HG02870 (cell line): ENCODE results near the gene EIF6.

ENCODE experiments used
- ATAC-seq: cut with Tn5 transposase; IDR thresholded peaks from one replicate; pipeline ENCODE4 v1.9.1; 2021; ENCODE audit warnings: mild to moderate bottlenecking, moderate library complexity; ENCODE audit not compliant: unreplicated experiment

The EIF6 gene

GRCh38 chr20:35295674-35296073 is 11.1 kb upstream of the EIF6 start:
- no peak for ATAC-seq

DNA sequence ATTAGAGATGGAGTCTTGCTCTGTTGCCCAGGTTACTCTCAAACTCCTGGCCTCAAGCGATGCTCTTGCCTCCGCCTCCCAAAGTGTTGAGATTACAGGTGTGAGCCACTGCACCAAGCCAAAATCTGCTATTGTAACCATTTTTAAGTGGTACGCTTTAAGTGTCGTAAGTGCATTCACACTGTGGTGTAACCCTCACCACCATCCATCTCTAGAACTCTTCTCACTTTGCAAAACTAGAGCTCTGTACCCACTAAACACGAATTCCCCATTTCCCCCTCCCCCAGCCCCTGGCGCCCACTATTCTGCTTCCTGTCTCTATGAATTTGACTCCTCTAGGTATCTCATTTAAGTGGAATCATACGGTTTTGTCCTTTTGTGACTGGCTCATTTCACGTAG is 10.5 kb upstream of the EIF6 start:
- no peak for ATAC-seq

GRCh38 chr20:35294293-35294685 is 9.7 kb upstream of the EIF6 start:
- no peak for ATAC-seq

DNA sequence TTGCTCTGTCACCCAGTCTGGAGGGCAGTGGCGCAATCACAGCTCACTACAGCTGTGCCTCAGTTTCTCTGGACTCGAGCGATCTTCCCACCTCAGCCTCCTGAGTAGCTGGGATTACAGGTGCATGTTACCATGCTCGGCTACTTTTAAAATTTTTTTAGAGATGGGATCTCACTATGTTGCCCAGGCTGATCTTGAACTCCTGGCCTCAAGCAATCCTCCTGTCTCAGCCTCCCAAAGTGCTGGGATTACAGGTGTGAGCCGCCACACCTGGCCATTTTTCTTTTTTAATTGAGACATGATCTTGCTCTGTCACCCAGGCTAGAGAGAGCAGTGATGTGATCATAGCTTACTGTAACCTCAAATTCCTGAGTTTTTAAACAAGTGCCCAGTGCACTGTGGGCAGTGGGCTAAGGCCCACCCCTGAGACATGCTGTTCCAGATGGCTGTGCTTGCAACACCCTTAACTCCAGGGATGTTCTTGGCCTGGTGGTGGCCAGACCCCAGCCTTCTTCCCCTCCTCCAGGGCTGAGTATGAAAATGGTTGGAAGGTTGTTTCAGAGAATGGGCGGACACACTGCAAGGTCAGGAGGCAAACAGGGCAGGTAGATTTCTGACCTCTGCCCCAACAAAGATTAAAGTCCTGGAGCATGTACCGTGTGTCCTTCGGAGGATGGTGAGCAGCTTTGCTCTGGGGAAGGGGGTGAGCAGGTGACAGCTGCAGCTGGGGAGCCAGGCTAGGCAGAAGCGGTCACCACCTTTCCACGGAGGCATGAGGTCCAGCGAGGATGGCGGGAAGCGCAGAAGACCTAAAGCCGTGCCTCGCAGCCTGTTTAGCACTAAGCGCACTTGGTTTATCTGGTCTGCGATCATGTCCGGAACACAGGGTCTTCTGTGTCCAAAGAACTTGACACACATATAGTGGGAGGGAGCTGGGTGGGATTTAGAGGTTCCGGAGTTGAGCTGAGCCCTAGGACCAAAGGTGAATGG is 9.0 kb upstream of the EIF6 start:
- no peak for ATAC-seq

DNA sequence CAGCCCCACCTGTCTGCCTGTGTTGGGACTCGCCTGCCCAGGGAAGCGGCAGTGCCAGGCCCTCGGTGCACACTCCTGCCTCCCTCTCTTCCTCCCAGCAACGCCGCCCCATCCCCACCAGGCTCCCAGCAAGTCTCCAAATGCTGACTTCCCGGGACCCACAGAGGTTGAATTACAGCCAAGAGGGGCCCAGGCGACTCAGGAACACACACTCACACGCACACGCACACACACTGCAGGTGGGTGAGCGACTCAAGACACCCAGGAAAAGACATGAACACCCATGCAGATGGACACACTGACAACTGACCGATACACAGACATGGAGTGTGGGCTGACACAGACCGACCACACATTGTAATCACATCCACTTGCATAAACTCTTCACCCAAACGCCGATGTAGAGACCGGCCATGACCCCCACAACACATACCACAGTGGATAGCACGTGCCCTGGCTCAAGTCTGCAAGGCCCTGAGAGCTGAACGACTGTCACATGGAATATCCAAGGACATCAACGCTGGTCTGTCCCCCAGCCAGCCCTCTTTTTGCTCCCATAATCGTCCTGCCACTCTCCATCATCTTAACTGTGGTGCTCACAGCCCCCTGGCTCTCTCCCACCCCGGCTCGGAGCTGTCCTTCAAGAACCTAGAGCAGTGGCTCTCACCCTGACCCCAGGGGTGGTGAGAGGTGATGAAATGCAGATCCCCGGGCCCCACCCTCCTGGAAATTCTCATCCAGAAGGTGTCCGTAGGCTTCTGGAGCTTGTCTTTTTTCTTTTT is 8.1 kb upstream of the EIF6 start:
- ATAC-seq = no peak

DNA sequence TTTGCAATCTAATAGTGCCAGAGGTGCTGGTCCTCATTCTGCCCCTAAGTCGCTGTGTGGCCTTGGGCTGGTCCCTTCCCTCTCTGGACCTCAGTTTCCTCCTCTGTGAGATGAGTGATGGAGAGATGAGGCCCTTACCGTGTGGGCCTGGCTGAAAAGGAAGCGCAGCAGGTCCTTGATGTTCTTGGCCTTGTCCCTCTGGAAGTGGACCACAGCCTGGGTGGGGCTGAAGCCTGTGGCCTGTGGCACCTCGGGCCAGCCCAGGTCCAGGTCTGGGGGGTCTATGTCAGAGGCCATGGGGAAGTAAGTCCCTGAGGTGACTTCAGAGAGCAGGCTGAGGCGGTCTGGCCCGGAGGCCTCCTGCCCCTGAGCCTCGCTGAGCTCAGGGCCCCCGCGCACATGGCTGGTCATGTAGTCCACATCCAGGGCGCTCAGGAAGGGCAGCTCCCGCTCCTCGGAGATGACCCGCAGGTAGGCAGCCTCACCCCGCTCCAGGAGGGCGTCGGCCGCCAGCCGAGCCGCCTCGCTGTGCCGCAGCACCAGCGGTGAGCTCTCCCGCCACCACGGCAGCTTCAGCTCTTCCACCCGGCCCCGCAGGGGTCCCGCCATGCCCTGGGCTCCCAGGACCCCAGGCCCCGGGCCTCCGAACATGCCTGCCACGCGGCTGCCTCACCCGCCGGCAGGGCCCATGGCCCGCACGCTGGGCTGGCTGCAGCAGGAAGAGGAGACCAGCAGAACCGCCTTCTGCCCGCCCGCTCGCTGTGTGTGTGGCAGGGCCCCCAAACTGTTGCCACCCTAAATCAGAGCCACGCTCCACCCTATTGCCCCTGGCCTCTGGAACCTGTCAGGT is 7.3 kb upstream of the EIF6 start, which contains the start of gene FAM83C:
Gene FAM83C, minus strand, starts transcription at position 772 of the 850 bp plus-strand sequence. Its CDS starts 121 bp downstream, at position 651.
- no peak for ATAC-seq

- ATAC-seq = no peak
These were observed 6.4 kb upstream of the EIF6 start for GRCh38 chr20:35290887-35291417.

DNA sequence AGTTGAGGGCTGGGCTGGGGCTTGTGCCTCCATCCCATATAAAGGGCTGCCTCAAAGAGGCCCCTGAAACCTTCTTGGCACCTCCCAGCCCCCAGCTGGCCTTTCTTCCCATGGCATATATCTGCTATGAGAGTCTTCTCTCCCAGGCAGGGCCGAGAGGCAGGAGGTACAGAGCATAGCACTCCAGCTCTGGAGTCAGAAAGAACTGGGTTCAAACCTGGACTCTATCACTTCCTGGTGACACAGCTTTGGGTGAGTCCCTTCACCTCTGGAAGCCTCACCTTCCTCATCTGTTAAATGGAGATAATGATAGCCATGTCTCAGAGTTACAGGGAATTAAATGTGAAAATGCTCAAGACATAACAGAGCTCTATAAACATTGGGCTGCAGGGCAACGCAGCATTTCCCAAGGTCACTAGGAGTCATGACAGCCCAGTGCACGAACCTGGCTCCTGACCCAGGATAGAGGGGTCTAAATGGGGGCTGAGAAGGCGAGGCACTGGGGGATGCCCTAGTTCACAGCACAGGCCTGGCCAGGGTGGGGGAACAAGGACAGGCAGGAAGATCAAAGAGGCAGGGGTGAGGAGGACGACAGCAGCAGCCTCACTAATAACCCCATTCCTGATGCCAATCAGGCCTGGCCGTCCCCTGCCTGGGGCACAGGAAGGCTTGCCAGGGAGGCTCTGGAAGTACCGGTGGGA is 5.8 kb upstream of the EIF6 start:
- no peak for ATAC-seq

DNA sequence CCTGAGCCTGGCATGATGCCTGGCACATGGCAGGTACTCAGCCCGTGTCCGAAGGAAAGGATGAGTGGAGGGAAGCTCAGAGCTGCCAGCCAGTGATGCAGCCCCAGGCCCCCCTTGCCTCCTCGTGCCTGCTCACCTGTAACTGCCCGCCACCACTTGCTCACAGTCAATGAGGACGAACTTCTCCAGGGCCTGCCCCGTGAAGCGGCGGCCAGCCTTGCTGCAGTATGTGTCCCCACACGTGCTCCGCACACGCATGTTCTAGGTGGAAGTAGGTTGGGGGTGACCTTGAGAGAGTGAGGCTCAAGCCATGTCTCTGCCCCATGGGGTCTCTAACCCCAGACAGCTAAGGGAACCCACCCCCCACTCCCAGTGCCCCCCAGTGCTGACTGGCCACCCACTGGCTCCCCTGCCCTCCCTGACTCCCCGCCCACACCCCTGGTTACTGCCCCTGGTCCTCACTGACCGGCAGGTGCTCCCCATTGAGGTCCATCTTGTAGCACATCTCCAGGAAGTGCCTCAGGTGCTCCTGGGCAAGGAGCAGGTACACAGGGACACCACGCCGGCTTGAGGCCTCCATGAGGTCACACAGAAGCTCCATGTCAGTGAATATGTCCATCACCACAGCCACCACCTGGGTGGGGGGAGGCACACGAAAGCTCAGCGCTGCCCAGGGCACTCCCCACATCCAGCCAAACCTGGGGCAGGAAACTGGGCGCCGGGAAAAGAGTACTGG is 3.9 kb upstream of the EIF6 start:
- ATAC-seq = no peak

DNA sequence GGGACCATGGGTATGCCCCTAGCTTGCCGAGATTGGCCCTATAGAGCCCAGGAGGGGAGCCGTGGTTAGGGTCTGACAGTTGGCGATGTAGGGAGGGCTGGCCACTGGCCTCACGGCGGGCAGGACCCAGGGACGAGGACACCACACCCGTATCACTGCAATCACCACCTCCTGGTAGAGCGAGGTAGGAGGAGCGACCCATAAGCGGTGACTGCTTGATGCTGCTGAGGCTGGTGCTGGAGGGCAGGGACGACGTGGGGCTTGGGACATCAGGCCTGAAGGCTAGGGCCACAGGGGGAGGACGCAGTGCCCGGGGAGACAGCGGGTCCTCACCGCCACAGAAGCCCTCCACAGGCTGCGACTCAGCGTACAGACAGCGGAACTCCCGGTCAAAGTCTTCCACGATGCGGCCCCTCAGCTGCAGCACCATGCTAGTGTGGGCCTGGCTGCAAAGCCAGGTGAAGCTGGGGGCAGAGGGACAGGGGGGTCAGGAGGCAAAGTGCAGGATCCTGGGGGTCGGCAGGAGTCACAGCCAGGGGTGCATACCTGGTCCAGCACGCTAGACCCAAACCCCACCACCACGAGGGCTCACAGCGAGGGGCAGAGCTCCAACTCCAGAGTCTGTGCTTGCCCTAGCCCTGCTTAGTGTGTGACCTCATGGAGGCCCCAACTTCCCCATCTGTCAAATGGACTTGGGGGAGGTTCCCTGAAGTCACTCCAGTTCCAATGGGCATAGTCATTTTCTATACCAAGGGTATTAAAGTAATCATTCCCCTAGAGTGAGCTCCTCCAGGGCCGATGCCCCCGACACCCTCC is 3.1 kb upstream of the EIF6 start:
- ATAC-seq = no peak

GRCh38 chr20:35286899-35287508 is 2.4 kb upstream of the EIF6 start:
- no peak for ATAC-seq

GRCh38 chr20:35286077-35286898 is 1.7 kb upstream of the EIF6 start:
- ATAC-seq = no peak

- ATAC-seq = no peak
These were observed 1.2 kb upstream of the EIF6 start for GRCh38 chr20:35285806-35286076.

- ATAC-seq = peak; percentile 7
These were observed 627 bp upstream of the EIF6 start for GRCh38 chr20:35284992-35285805.

GRCh38 chr20:35283441-35284266 is 918 bp downstream of the EIF6 start:
- peak; percentile 22 for ATAC-seq
